ENCODE results near the gene CAMTA1. TPM values are rescaled to one million over a fixed set of nuclear protein-coding genes. Genes with fewer than 3 reads are reported as not detected.

CAMTA1 gene
- total and polyA plus RNA-seq, 4 donors = 48.1 to 140 (median 52.3) TPM

DNA sequence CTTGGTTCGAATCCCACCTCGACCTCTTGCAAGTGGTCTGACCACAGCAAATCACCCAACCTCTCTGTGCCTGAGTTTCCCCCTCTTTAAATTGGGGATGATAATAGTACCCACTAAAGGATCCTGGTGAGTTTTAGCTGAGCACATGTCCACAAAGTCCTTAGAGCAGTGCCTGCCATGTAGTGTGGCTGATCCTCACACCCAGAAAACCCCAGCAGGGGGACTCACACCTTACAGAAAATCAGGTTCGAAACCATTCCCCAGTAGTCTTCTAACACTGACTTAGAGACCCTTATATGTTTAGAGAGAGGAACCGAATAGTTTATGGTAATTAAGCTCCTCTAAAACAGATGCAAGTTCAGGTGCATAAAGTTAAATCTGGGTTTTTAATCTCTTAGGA is 89.0 kb downstream of the CAMTA1 start:
- Histone ChIP-seq H3K27me3 (ENCODE audit: control insufficient read depth in 3 of 3, insufficient read depth in 3 of 3, low read length in 2 of 3) (no peaks in the 10 kb centered on the region), H3K9ac (ENCODE audit: insufficient read depth in 1 of 2, low read length in 2 of 2) (no peak overlapping the region), H3K27ac (ENCODE audit: low read depth in 1 of 2, low read length in 1 of 2) (no peak overlapping the region), H3K36me3 (ENCODE audit: control insufficient read depth in 4 of 4, insufficient read depth in 4 of 4, low read length in 4 of 4) (peaks cover 0 to 8% (median 2%) of the 10 kb centered on the region in 4 donors), H3K9me3 (ENCODE audit: control insufficient read depth in 4 of 4, insufficient read depth in 3 of 4, low read length in 3 of 4) (no peaks in the 10 kb centered on the region), H3K4me3 (no peak overlapping the region), H3K4me1 (ENCODE audit: control insufficient read depth in 5 of 5, insufficient read depth in 5 of 5, low read length in 5 of 5) (peaks cover 0 to 7% (median 2%) of the 10 kb centered on the region in 5 donors)
- DNase-seq = no peak
- WGBS, 2 donors = 96 to 98% methylated on average over 4 of the region's 4 CpGs
- TF ChIP-seq, protein P1, sequence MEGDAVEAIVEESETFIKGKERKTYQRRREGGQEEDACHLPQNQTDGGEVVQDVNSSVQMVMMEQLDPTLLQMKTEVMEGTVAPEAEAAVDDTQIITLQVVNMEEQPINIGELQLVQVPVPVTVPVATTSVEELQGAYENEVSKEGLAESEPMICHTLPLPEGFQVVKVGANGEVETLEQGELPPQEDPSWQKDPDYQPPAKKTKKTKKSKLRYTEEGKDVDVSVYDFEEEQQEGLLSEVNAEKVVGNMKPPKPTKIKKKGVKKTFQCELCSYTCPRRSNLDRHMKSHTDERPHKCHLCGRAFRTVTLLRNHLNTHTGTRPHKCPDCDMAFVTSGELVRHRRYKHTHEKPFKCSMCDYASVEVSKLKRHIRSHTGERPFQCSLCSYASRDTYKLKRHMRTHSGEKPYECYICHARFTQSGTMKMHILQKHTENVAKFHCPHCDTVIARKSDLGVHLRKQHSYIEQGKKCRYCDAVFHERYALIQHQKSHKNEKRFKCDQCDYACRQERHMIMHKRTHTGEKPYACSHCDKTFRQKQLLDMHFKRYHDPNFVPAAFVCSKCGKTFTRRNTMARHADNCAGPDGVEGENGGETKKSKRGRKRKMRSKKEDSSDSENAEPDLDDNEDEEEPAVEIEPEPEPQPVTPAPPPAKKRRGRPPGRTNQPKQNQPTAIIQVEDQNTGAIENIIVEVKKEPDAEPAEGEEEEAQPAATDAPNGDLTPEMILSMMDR (IDR thresholded peaks at IDR 0.05; ENCODE audit: control extremely low read depth, extremely low read depth) = no peak
- ATAC-seq (ENCODE audit: insufficient read depth, low FRiP score) = no peak

DNA sequence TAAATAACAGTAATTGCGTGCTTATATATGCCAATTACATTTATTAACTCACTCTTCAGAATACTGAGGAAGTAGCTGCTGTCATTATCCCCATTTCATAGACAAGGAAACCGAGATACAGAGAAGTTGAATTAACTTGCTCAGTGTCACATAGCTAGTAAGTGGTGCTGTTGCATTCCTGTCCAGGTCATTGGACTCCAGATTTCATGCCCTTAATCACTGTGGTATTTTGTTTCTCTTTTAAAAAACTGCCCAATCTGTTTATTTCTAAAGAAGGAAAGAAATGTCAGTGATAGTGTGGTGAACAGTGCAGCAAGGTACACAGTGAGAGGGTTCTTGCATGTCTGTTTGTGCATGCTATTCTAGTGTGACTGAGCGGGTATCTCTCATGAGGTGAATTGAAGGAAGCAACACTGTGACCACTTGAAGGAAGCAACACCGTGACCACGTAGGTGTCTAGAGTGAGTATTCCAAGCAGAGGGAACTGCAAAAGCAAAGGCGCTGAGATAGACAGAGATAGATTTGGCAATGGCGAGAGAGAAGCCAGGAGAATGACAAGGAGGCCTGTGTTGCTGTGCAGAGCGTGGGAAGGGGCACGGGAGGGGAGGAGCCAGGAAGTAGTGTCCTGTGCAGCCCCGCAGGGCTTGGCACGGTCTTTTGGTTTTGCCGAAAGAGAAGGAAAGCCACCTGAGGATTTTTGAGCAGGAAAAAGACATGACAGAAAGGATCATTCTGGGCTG is 95.9 kb downstream of the CAMTA1 start:
- no peak for DNase-seq
- H3K27ac ChIP-seq (ENCODE audit: low read depth in 1 of 2, low read length in 1 of 2) = no peak overlapping the region
- 89 to 90% methylated on average over 12 of the region's 12 CpGs for WGBS, 2 donors
- TF ChIP-seq, protein P1 (IDR thresholded peaks at IDR 0.05; ENCODE audit: control extremely low read depth, extremely low read depth) = no peak
- no peak overlapping the region for H3K4me3 ChIP-seq
- no peaks in the 10 kb centered on the region for H3K9me3 ChIP-seq (ENCODE audit: control insufficient read depth in 4 of 4, insufficient read depth in 3 of 4, low read length in 3 of 4)
- H3K4me1 ChIP-seq (ENCODE audit: control insufficient read depth in 5 of 5, insufficient read depth in 5 of 5, low read length in 5 of 5) = peaks cover 0 to 4% (median 0%) of the 10 kb centered on the region in 5 donors
- no peak overlapping the region for H3K9ac ChIP-seq (ENCODE audit: insufficient read depth in 1 of 2, low read length in 2 of 2)
- peaks cover 0 to 2% (median under 1%) of the 10 kb centered on the region in 4 donors for H3K36me3 ChIP-seq (ENCODE audit: control insufficient read depth in 4 of 4, insufficient read depth in 4 of 4, low read length in 4 of 4)
- no peak for ATAC-seq (ENCODE audit: insufficient read depth, low FRiP score)
- H3K27me3 ChIP-seq (ENCODE audit: control insufficient read depth in 3 of 3, insufficient read depth in 3 of 3, low read length in 2 of 3) = no peaks in the 10 kb centered on the region

DNA sequence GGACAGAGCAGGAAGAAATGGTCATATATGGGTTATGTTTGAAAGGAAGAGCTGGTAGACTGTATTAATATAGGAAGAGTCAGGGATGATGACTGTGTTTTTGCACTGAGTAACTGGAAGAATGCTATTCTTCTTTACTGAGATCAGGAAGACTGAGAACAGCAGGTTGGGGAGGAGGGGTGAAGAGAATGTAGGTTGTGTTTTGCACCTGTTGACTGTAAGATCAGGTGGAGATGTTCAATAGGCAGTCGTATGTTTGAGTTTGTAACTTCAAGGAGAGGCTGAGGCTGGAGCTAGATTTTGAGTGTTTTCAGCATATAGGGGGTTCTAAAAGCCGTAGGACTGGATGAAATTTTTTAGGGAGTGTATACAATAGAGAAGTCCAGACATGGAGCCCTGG is 97.2 kb downstream of the CAMTA1 start:
- DNase-seq = no peak
- H3K4me1 ChIP-seq (ENCODE audit: control insufficient read depth in 5 of 5, insufficient read depth in 5 of 5, low read length in 5 of 5) = peaks cover 0 to 5% (median 0%) of the 10 kb centered on the region in 5 donors
- H3K4me3 ChIP-seq = no peak overlapping the region
- H3K9me3 ChIP-seq (ENCODE audit: control insufficient read depth in 4 of 4, insufficient read depth in 3 of 4, low read length in 3 of 4) = no peaks in the 10 kb centered on the region
- no peak overlapping the region for H3K27ac ChIP-seq (ENCODE audit: low read depth in 1 of 2, low read length in 1 of 2)
- H3K9ac ChIP-seq (ENCODE audit: insufficient read depth in 1 of 2, low read length in 2 of 2) = no peak overlapping the region
- no peak for ATAC-seq (ENCODE audit: insufficient read depth, low FRiP score)
- 96 to 98% methylated on average over 2 of the region's 2 CpGs for WGBS, 2 donors
- H3K27me3 ChIP-seq (ENCODE audit: control insufficient read depth in 3 of 3, insufficient read depth in 3 of 3, low read length in 2 of 3) = no peaks in the 10 kb centered on the region
- TF ChIP-seq, protein P1 (IDR thresholded peaks at IDR 0.05; ENCODE audit: control extremely low read depth, extremely low read depth) = no peak
- H3K36me3 ChIP-seq (ENCODE audit: control insufficient read depth in 4 of 4, insufficient read depth in 4 of 4, low read length in 4 of 4) = peaks cover 0 to 2% (median under 1%) of the 10 kb centered on the region in 4 donors

All from lung (tissue), 12 donors.